GM23338 (cell line): ENCODE results near the gene PIK3R5. TPM values are rescaled to one million over a fixed set of nuclear protein-coding genes. Genes with fewer than 3 reads are reported as not detected.

ENCODE experiments used
- ATAC-seq: fragments of 200-7000 bp; cut with Tn5 transposase; 3 replicates; pipeline ENCODE4 v1.9.1; 2020
- DNase-seq: peaks from one replicate; pipeline ENCODE4 v3.0.0-alpha.2; 2015; ENCODE audit warnings: low spot score
- H2AFZ ChIP-seq: fragments of 200-600 bp; sonication (generic); 2 replicates; pipeline ENCODE4 v1.8.0; 2016; ENCODE audit warnings: antibody characterized with exemption, mild to moderate bottlenecking, moderate library complexity
- H3F3A ChIP-seq: fragments of 200-600 bp; sonication (generic); replicated peaks from 2 replicates; pipeline ENCODE4 v1.8.0; 2017; ENCODE audit warnings: antibody characterized with exemption, mixed run types, low read depth
- H3K27ac ChIP-seq: fragments of 200-600 bp; sonication (generic); 2 replicates; pipeline ENCODE4 v1.6.1; 2016; ENCODE audit warnings: low read depth
- H3K27me3 ChIP-seq: fragments of 200-600 bp; sonication (generic); 2 replicates; pipeline ENCODE4 v1.8.0; 2016; ENCODE audit warnings: mild to moderate bottlenecking, mixed run types, moderate library complexity; ENCODE audit not compliant: insufficient read depth
- H3K36me3 ChIP-seq: fragments of 200-600 bp; sonication (generic); 2 replicates; pipeline ENCODE4 v1.8.0; 2016; ENCODE audit warnings: mild to moderate bottlenecking; ENCODE audit not compliant: insufficient read depth
- H3K4me1 ChIP-seq: fragments of 200-600 bp; sonication (generic); 2 replicates; pipeline ENCODE4 v1.8.0; 2016; ENCODE audit warnings: mild to moderate bottlenecking, moderate library complexity; ENCODE audit not compliant: insufficient read depth
- H3K4me2 ChIP-seq: fragments of 200-600 bp; sonication (generic); 2 replicates; pipeline ENCODE4 v1.7.1; 2017; ENCODE audit warnings: mixed run types
- H3K4me3 ChIP-seq: fragments of 200-600 bp; sonication (generic); 2 replicates; pipeline ENCODE4 v1.6.1; 2016; ENCODE audit warnings: mixed run types
- H3K79me2 ChIP-seq: fragments of 200-600 bp; sonication (generic); replicated peaks from 2 replicates; pipeline ENCODE4 v1.8.0; 2017; ENCODE audit warnings: mild to moderate bottlenecking; ENCODE audit not compliant: insufficient read depth
- H3K9me2 ChIP-seq: fragments of 200-600 bp; sonication (generic); 2 replicates; pipeline ENCODE4 v1.8.0; 2017; ENCODE audit not compliant: insufficient read depth
- H4K20me1 ChIP-seq: fragments of 200-600 bp; sonication (generic); replicated peaks from 2 replicates; pipeline ENCODE4 v1.8.0; 2017; ENCODE audit warnings: mild to moderate bottlenecking; ENCODE audit not compliant: insufficient read depth
- H3K27ac Mint-ChIP-seq: 2 replicates; pipeline ENCODE4 v1.8.0; 2020; ENCODE audit warnings: inconsistent platforms, mild to moderate bottlenecking, moderate library complexity, mixed read lengths
- H3K27me3 Mint-ChIP-seq: 3 replicates; pipeline ENCODE4 v1.8.0; 2022; ENCODE audit warnings: low read depth, mild to moderate bottlenecking, moderate library complexity, mixed read lengths, inconsistent platforms; ENCODE audit not compliant: insufficient read depth, poor library complexity
- H3K36me3 Mint-ChIP-seq: 3 replicates; pipeline ENCODE4 v1.8.0; 2021; ENCODE audit warnings: low read depth, mild to moderate bottlenecking, inconsistent platforms, moderate library complexity, mixed read lengths
- H3K4me1 Mint-ChIP-seq: 3 replicates; pipeline ENCODE4 v1.8.0; 2020; ENCODE audit warnings: mild to moderate bottlenecking, inconsistent platforms, mixed read lengths
- H3K4me3 Mint-ChIP-seq: 3 replicates; pipeline ENCODE4 v1.8.0; 2021; ENCODE audit warnings: moderate library complexity, mild to moderate bottlenecking, inconsistent platforms, mixed read lengths
- H3K9me3 Mint-ChIP-seq: 3 replicates; pipeline ENCODE4 v1.8.0; 2020; ENCODE audit warnings: moderate library complexity, mild to moderate bottlenecking, inconsistent platforms, mixed read lengths
- EZH2 ChIP-seq: fragments of 200-600 bp; sonication (generic); IDR thresholded peaks from one replicate; pipeline ENCODE4 v1.8.0; 2017; ENCODE audit warnings: antibody characterized with exemption, mild to moderate bottlenecking, low read depth; ENCODE audit not compliant: unreplicated experiment
- EZH2phosphoT487 ChIP-seq: fragments of 200-600 bp; sonication (generic); IDR thresholded peaks from one replicate; pipeline ENCODE4 v1.8.1; 2018; ENCODE audit warnings: antibody characterized with exemption; ENCODE audit not compliant: unreplicated experiment
- JUNB ChIP-seq: IDR thresholded peaks from one replicate; pipeline ENCODE4 v1.6.1; 2016; ENCODE audit warnings: antibody characterized with exemption; ENCODE audit not compliant: unreplicated experiment
- NANOG ChIP-seq: IDR thresholded peaks from 2 replicates; pipeline ENCODE4 v1.6.1; 2016; ENCODE audit warnings: antibody characterized with exemption, borderline replicate concordance
- POLR2AphosphoS5 ChIP-seq: IDR thresholded peaks from 2 replicates; pipeline ENCODE4 v1.6.1; 2016; ENCODE audit warnings: antibody characterized with exemption, low read depth
- REST ChIP-seq: IDR thresholded peaks from one replicate; pipeline ENCODE4 v1.6.1; 2018; ENCODE audit warnings: antibody characterized with exemption; ENCODE audit not compliant: unreplicated experiment
- STAT1 ChIP-seq: IDR thresholded peaks from one replicate; pipeline ENCODE4 v1.6.1; 2016; ENCODE audit warnings: antibody characterized with exemption; ENCODE audit not compliant: unreplicated experiment
- ZNF114 ChIP-seq: fragments of 250-450 bp; sonication (Bioruptor Pico); IDR thresholded peaks from 2 replicates; pipeline ENCODE4 v1.5.0; 2020; ENCODE audit warnings: mild to moderate bottlenecking, moderate library complexity
- ZNF331 ChIP-seq: fragments of 250-450 bp; sonication (Bioruptor Pico); IDR thresholded peaks from 2 replicates; pipeline ENCODE4 v1.5.0; 2020; ENCODE audit warnings: low read depth, mild to moderate bottlenecking, moderate library complexity
- ZNF462 ChIP-seq: fragments of 250-450 bp; sonication (Bioruptor Pico); IDR thresholded peaks from 2 replicates; pipeline ENCODE4 v1.5.0; 2020; ENCODE audit warnings: mild to moderate bottlenecking, moderate library complexity
- polyA plus RNA-seq: library from polyadenylated mRNA; unstranded; fragments of >200 nt; fragmentation: Nextera tagmentation; extraction: Ambion mirVana; gene quantifications from 2 replicates; pipeline ENCODE4 v1.2.1, GENCODE V29; 2016
- total RNA-seq: library from RNA; depleted of rRNA; stranded (reverse); fragments of >200 nt; shearing (Covaris generic); gene quantifications from 2 replicates; pipeline ENCODE4 v1.2.3, GENCODE V29; 2014

Gene PIK3R5
- total and polyA plus RNA-seq, 2 experiments from 2014 or later: 1.7 to 9.4 TPM

GRCh38 chr17:8865385-8865784 is 100.1 kb downstream of the PIK3R5 start (continued):
- TF ChIP-seq REST (no peak), POLR2AphosphoS5 (no peak), NANOG (no peak), STAT1 (no peak), ZNF331 (CRISPR knock-in tag) (no peak), EZH2phosphoT487 (no peak), EZH2 (no peak), JUNB (no peak), ZNF114 (no peak)

- H3K27ac Mint-ChIP-seq: no peak overlapping the region
- ATAC-seq: no peak
- H3K36me3 Mint-ChIP-seq: no peaks in the 10 kb centered on the region
- peaks cover 3% of the 10 kb centered on the region for H3K27me3 Mint-ChIP-seq
- no peak overlapping the region for H2AFZ ChIP-seq
- no peaks in the 10 kb centered on the region for H3K9me3 Mint-ChIP-seq
- no peak overlapping the region for H3K4me3 ChIP-seq
- H4K20me1 ChIP-seq: no peaks in the 10 kb centered on the region
- no peaks in the 10 kb centered on the region for H3K27me3 ChIP-seq
- H3K4me1 Mint-ChIP-seq: peaks cover 4% of the 10 kb centered on the region
- no peaks in the 10 kb centered on the region for H3K9me2 ChIP-seq
- no peak overlapping the region for H3K27ac ChIP-seq
- H3K4me3 Mint-ChIP-seq: no peak overlapping the region
- no peaks in the 10 kb centered on the region for H3K36me3 ChIP-seq
- no peak for DNase-seq
- no peaks in the 10 kb centered on the region for H3K79me2 ChIP-seq
- H3K4me2 ChIP-seq: no peak overlapping the region
- TF ChIP-seq ZNF462 (CRISPR knock-in tag) (no peak), JUNB (peak; percentile 20)
- H3F3A ChIP-seq: no peaks in the 10 kb centered on the region
- H3K4me1 ChIP-seq: peaks cover 10% of the 10 kb centered on the region
Observed at GRCh38 chr17:8862213-8863056, 103.1 kb downstream of the PIK3R5 start.
